ENCODE data around the gene RRP1. TPM values are rescaled to one million over a fixed set of nuclear protein-coding genes. Genes with fewer than 3 reads are reported as not detected.
A peak's percentile ranks its signal among the peaks of the same experiment; 100 is the strongest.
"Not testable (repeated sequence)": the region's sequence is repeated elsewhere in the genome, so short reads cannot be mapped to it uniquely, and the experiment has no call there.

Gene RRP1
- total RNA-seq, 2 experiments from 2014 or later: 50.3 to 55.0 TPM

DNA sequence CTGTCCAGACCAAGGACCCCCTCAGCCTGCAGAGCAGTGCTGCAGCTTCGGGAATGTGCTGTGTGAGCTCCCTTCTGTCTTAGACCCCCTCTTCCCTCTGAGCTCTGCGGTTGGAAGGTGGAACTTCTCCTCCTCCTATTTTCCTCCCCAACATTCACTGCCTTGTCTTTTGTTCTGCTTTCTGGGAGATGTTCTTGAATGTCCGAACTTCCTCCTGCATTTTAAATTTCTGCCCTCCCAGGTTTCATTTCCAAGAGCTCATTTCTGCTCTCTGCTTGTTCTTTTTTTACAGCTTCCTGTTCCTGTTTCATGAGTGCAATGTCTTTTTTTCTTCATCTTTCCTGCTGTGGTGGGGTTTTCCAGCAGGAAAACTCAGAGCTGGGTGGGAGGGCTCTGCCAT lies 29.3 kb downstream of the RRP1 start:
- TF ChIP-seq, protein P1, sequence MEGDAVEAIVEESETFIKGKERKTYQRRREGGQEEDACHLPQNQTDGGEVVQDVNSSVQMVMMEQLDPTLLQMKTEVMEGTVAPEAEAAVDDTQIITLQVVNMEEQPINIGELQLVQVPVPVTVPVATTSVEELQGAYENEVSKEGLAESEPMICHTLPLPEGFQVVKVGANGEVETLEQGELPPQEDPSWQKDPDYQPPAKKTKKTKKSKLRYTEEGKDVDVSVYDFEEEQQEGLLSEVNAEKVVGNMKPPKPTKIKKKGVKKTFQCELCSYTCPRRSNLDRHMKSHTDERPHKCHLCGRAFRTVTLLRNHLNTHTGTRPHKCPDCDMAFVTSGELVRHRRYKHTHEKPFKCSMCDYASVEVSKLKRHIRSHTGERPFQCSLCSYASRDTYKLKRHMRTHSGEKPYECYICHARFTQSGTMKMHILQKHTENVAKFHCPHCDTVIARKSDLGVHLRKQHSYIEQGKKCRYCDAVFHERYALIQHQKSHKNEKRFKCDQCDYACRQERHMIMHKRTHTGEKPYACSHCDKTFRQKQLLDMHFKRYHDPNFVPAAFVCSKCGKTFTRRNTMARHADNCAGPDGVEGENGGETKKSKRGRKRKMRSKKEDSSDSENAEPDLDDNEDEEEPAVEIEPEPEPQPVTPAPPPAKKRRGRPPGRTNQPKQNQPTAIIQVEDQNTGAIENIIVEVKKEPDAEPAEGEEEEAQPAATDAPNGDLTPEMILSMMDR (conservative IDR thresholded peaks at IDR 0.05; ENCODE audit: low read length): no peak
- TF ChIP-seq EZH2phosphoT487 (IDR thresholded peaks at IDR 0.05; ENCODE audit: borderline replicate concordance, low read depth, low read length): no peak
- Histone ChIP-seq H3K27ac (ENCODE audit: low read depth, low read length, poor library complexity, severe bottlenecking) (peak overlapping the region; percentile 39), H3K9me3 (ENCODE audit: low read length) (no peaks in the 10 kb centered on the region), H3K4me1 (ENCODE audit: insufficient read depth, low read length, poor library complexity, severe bottlenecking) (peaks cover 31% of the 10 kb centered on the region), H4K20me1 (ENCODE audit: insufficient read depth, low read length) (no peaks in the 10 kb centered on the region), H3K79me2 (ENCODE audit: insufficient read depth, low read depth, low read length) (no peaks in the 10 kb centered on the region), H3K4me3 (ENCODE audit: low read depth, low read length, poor library complexity, severe bottlenecking) (peak overlapping the region; percentile 35), H3K36me3 (ENCODE audit: insufficient read depth, low read length) (no peaks in the 10 kb centered on the region), H3K9me2 (ENCODE audit: insufficient read depth, low read length) (no peaks in the 10 kb centered on the region), H3K4me2 (ENCODE audit: low read length) (peak overlapping the region; percentile 62), H2AFZ (ENCODE audit: low read length) (peak overlapping the region; percentile 36; the same call in 1 of the 2 replicates)
- CTCF ChIA-PET (ENCODE audit: unreplicated experiment): interaction anchor here (0.8 kb wide), 1 partner anchor 18 kb away, joined by 3 read pairs; no protein-coding TSS in a partner anchor
- DNase-seq (ENCODE audit: low spot score): peak; percentile 39
- intact Hi-C loops (cut with micrococcal nuclease; ENCODE audit: unreplicated experiment): no loop called here
- POLR2A ChIA-PET: interaction anchor here (0.7 to 1.8 kb wide), 4 partner anchors 18 to 74 kb away, joined by 3 to 6 read pairs (median 4); no protein-coding TSS in a partner anchor
- BruUV-seq (replicated peaks): no TSS peak

DNA sequence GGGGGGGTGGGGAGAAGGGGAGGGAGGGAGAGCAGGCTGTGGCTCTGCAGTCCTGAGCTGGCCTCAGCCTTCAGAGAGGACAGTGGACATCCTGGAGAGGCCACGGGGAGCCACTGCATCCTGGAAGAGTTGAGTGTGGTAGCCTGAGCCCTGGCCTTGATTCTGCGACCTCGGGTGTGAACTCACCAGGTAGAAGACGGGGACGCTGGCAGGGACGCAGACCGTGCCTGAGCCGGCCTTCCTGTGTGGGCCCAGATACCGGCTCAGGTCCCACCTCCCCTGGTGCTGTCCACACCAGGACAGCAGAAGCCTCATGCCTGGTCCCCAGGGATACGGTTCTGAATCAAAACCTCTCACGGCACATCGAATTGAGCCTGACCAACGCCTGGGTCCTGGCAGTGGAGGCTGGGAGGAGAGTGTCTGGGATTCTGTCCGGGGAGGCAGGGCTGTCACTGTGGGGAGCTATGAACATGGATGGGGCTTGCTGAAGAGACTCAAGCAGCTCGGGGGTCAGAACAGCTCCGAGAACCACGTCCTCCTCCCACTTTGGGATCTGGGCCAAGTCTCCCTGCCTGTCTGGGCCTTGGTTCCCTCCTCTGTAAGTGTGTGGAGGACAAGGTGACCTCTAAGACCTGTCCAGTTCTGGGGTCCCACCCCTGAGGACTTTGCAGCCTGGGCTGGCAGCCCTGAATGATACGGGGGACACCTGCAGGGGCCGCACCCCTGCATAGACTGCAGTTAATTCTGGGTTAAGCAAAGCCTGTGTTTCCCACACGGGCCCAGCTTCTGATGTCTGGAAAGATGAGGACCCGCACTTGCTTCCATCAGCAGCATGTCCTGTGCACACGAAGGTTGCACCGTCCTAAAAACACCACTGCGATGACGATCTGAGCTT lies 30.4 kb downstream of the RRP1 start:
- ChIA-PET POLR2A (interaction anchor here (0.6 to 1.6 kb wide), 2 partner anchors 46 to 73 kb away, joined by 4 to 5 read pairs; no protein-coding TSS in a partner anchor), CTCF (ENCODE audit: unreplicated experiment) (interaction anchor here (0.5 kb wide), 1 partner anchor 95 kb away, joined by 8 read pairs; no protein-coding TSS in a partner anchor)
- Histone ChIP-seq H3K9me3 (ENCODE audit: low read length) (no peaks in the 10 kb centered on the region), H3K79me2 (ENCODE audit: insufficient read depth, low read depth, low read length) (no peaks in the 10 kb centered on the region), H3K4me1 (ENCODE audit: insufficient read depth, low read length, poor library complexity, severe bottlenecking) (peaks cover 31% of the 10 kb centered on the region), H3K27ac (ENCODE audit: low read depth, low read length, poor library complexity, severe bottlenecking) (no peak overlapping the region), H4K20me1 (ENCODE audit: insufficient read depth, low read length) (no peaks in the 10 kb centered on the region), H3K36me3 (ENCODE audit: insufficient read depth, low read length) (no peaks in the 10 kb centered on the region), H3K4me2 (ENCODE audit: low read length) (no peak overlapping the region), H2AFZ (ENCODE audit: low read length) (no peak overlapping the region), H3K9me2 (ENCODE audit: insufficient read depth, low read length) (no peaks in the 10 kb centered on the region), H3K4me3 (ENCODE audit: low read depth, low read length, poor library complexity, severe bottlenecking) (no peak overlapping the region)
- DNase-seq (ENCODE audit: low spot score): no peak
- intact Hi-C loops (cut with micrococcal nuclease; ENCODE audit: unreplicated experiment): no loop called here
- TF ChIP-seq EZH2phosphoT487 (IDR thresholded peaks at IDR 0.05; ENCODE audit: borderline replicate concordance, low read depth, low read length): no peak
- TF ChIP-seq, protein P1 (conservative IDR thresholded peaks at IDR 0.05; ENCODE audit: low read length): no peak
- BruUV-seq (replicated peaks): no TSS peak

DNA sequence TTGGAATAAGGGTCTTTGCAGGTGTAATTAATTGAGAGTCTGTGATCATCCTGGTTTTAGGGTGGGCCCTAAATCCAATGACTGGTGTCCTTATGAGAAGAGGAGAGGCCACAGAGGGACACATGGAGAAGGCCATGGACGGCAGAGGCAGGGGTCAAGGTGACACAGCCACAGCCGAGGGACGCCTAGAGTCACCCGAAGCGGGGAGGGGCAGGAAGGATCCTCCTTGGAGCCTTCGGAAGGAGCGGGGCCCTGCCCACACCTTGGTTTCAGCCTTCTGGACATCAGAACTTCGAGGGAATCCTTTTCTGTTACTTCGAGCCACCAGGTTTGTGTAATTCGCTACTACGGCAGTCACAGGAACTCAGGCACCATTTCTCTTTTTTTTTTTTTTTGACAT lies 31.1 kb downstream of the RRP1 start:
- ChIA-PET CTCF (ENCODE audit: unreplicated experiment) (no interaction called here), POLR2A (no interaction called here)
- Histone ChIP-seq H4K20me1 (ENCODE audit: insufficient read depth, low read length) (no peaks in the 10 kb centered on the region), H3K79me2 (ENCODE audit: insufficient read depth, low read depth, low read length) (no peaks in the 10 kb centered on the region), H2AFZ (ENCODE audit: low read length) (no peak overlapping the region), H3K9me2 (ENCODE audit: insufficient read depth, low read length) (no peaks in the 10 kb centered on the region), H3K4me2 (ENCODE audit: low read length) (no peak overlapping the region), H3K36me3 (ENCODE audit: insufficient read depth, low read length) (no peaks in the 10 kb centered on the region), H3K9me3 (ENCODE audit: low read length) (no peaks in the 10 kb centered on the region), H3K4me3 (ENCODE audit: low read depth, low read length, poor library complexity, severe bottlenecking) (no peak overlapping the region), H3K27ac (ENCODE audit: low read depth, low read length, poor library complexity, severe bottlenecking) (no peak overlapping the region), H3K4me1 (ENCODE audit: insufficient read depth, low read length, poor library complexity, severe bottlenecking) (peaks cover 29% of the 10 kb centered on the region)
- BruUV-seq (replicated peaks): no TSS peak
- no peak for DNase-seq (ENCODE audit: low spot score)
- no peak for TF ChIP-seq EZH2phosphoT487 (IDR thresholded peaks at IDR 0.05; ENCODE audit: borderline replicate concordance, low read depth, low read length)
- TF ChIP-seq, protein P1 (conservative IDR thresholded peaks at IDR 0.05; ENCODE audit: low read length): no peak
- intact Hi-C loops (cut with micrococcal nuclease; ENCODE audit: unreplicated experiment): no loop called here

DNA sequence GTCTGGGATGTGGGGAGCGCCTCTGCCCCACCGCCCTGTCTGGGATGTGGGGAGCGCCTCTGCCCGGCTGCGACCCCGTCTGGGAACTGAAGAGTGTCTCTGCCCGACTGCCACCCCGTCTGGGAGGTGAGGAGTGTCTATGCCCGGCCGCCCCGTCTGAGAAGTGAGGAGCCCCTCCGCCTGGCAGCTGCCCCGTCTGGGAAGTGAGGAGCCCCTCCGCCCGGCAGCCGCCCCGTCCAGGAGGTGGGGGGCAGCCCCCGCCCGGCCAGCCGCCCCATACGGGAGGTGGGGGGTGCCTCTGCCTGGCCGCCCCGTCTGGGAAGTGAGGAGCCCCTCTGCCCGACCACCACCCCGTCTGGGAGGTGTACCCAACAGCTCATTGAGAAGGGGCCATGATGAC lies 32.8 kb downstream of the RRP1 start:
- intact Hi-C loops (cut with micrococcal nuclease; ENCODE audit: unreplicated experiment); H3K79me2 ChIP-seq (ENCODE audit: insufficient read depth, low read depth, low read length); BruUV-seq (replicated peaks); H3K9me2 ChIP-seq (ENCODE audit: insufficient read depth, low read length); H4K20me1 ChIP-seq (ENCODE audit: insufficient read depth, low read length); H2AFZ ChIP-seq (ENCODE audit: low read length); H3K4me2 ChIP-seq (ENCODE audit: low read length); H3K4me3 ChIP-seq (ENCODE audit: low read depth, low read length, poor library complexity, severe bottlenecking); POLR2A ChIA-PET; DNase-seq (ENCODE audit: low spot score); H3K27ac ChIP-seq (ENCODE audit: low read depth, low read length, poor library complexity, severe bottlenecking); CTCF ChIA-PET (ENCODE audit: unreplicated experiment); H3K36me3 ChIP-seq (ENCODE audit: insufficient read depth, low read length); H3K9me3 ChIP-seq (ENCODE audit: low read length): not testable (repeated sequence)
- H3K4me1 ChIP-seq (ENCODE audit: insufficient read depth, low read length, poor library complexity, severe bottlenecking): peaks cover 21% of the 10 kb centered on the region

All from OCI-LY7 (cell line).